Activated CD8-positive, alpha-beta T cell treated with anti-CD3 and anti-CD28 coated beads, Interleukin-2, amount 10 ng/mL, durations not matched to agents 7 days and 5 days (primary cell): ENCODE results near the gene PLPP4. TPM values are rescaled to one million over a fixed set of nuclear protein-coding genes. Genes with fewer than 3 reads are reported as not detected.
"Not testable (repeated sequence)": the region's sequence is repeated elsewhere in the genome, so short reads cannot be mapped to it uniquely, and the experiment has no call there.

Source experiments
- ATAC-seq: fragments of 150-1000 bp; cut with Tn5 transposase; one replicate; pipeline ENCODE4 v1.10.0; 2021; ENCODE audit warnings: moderate library complexity
- CTCF ChIA-PET: fragments of 350-600 bp; sonication (Branson Sonifier 250); formaldehyde crosslinking; loops from one replicate; lab custom pipeline; 2021; ENCODE audit warnings: antibody characterized with exemption; lab: Charles Lee
- POLR2A ChIA-PET: fragments of 350-600 bp; sonication (Branson Sonifier 250); formaldehyde crosslinking; loops from one replicate; lab custom pipeline; 2021; ENCODE audit warnings: antibody characterized with exemption; lab: Charles Lee
- DNase-seq: peaks from one replicate; pipeline ENCODE4 v3.0.0-alpha.2; 2020
- H3K27ac Mint-ChIP-seq: one replicate; pipeline ENCODE4 v1.8.0; 2021; ENCODE audit warnings: mild to moderate bottlenecking, mixed read lengths
- H3K27me3 Mint-ChIP-seq: one replicate; pipeline ENCODE4 v1.8.0; 2021; ENCODE audit warnings: low read depth, mixed read lengths
- H3K36me3 Mint-ChIP-seq: one replicate; pipeline ENCODE4 v1.8.0; 2021; ENCODE audit warnings: low read depth, mixed read lengths
- H3K4me1 Mint-ChIP-seq: one replicate; pipeline ENCODE4 v1.8.0; 2021; ENCODE audit warnings: low read depth, mixed read lengths
- H3K4me3 Mint-ChIP-seq: one replicate; pipeline ENCODE4 v1.8.0; 2021; ENCODE audit warnings: mild to moderate bottlenecking, mixed read lengths
- H3K9me3 Mint-ChIP-seq: one replicate; pipeline ENCODE4 v1.8.0; 2022; ENCODE audit warnings: mixed read lengths; ENCODE audit not compliant: insufficient read depth
- total RNA-seq, 2 experiments: library from RNA; stranded (reverse); gene quantifications; one replicate each; pipeline ENCODE4 v1.2.3, GENCODE V29; 2021

The PLPP4 gene
- total RNA-seq, 2 experiments from 2014 or later: not detected

GRCh38 chr10:120494313-120494710 lies 37.3 kb downstream of the PLPP4 start:
- ChIA-PET POLR2A (no interaction called here), CTCF (no interaction called here)
- Mint-ChIP-seq H3K4me1 (no peaks in the 10 kb centered on the region), H3K27me3 (no peaks in the 10 kb centered on the region), H3K27ac (no peak overlapping the region), H3K9me3 (no peaks in the 10 kb centered on the region), H3K4me3 (no peak overlapping the region), H3K36me3 (no peaks in the 10 kb centered on the region)
- no peak for DNase-seq
- ATAC-seq: no peak

- ATAC-seq (no peak), DNase-seq (no peak)
- H3K27ac Mint-ChIP-seq: no peak overlapping the region
- H3K9me3 Mint-ChIP-seq: no peaks in the 10 kb centered on the region
- no peaks in the 10 kb centered on the region for H3K36me3 Mint-ChIP-seq
- H3K4me1 Mint-ChIP-seq: no peaks in the 10 kb centered on the region
- ChIA-PET CTCF (no interaction called here), POLR2A (no interaction called here)
- H3K27me3 Mint-ChIP-seq: no peaks in the 10 kb centered on the region
- no peak overlapping the region for H3K4me3 Mint-ChIP-seq
Observed at GRCh38 chr10:120495226-120496009, 38.4 kb downstream of the PLPP4 start.

- DNase-seq: no peak
- H3K9me3 Mint-ChIP-seq: no peaks in the 10 kb centered on the region
- ChIA-PET CTCF (no interaction called here), POLR2A (no interaction called here)
- H3K4me3 Mint-ChIP-seq: no peak overlapping the region
- no peaks in the 10 kb centered on the region for H3K27me3 Mint-ChIP-seq
- H3K27ac Mint-ChIP-seq: no peak overlapping the region
- no peak for ATAC-seq
- H3K4me1 Mint-ChIP-seq: no peaks in the 10 kb centered on the region
- no peaks in the 10 kb centered on the region for H3K36me3 Mint-ChIP-seq
Observed at GRCh38 chr10:120499883-120500282, 42.9 kb downstream of the PLPP4 start.

GRCh38 chr10:120503689-120504088 lies 46.7 kb downstream of the PLPP4 start:
- no peak overlapping the region for H3K27ac Mint-ChIP-seq
- POLR2A ChIA-PET: no interaction called here
- CTCF ChIA-PET: no interaction called here
- H3K27me3 Mint-ChIP-seq: no peaks in the 10 kb centered on the region
- no peak for ATAC-seq
- H3K4me3 Mint-ChIP-seq: no peak overlapping the region
- H3K9me3 Mint-ChIP-seq: no peaks in the 10 kb centered on the region
- peaks cover 6% of the 10 kb centered on the region for H3K4me1 Mint-ChIP-seq
- DNase-seq: no peak
- H3K36me3 Mint-ChIP-seq: no peaks in the 10 kb centered on the region

- DNase-seq, H3K27ac Mint-ChIP-seq, ATAC-seq, H3K9me3 Mint-ChIP-seq, POLR2A ChIA-PET, H3K4me1 Mint-ChIP-seq, CTCF ChIA-PET, H3K36me3 Mint-ChIP-seq, H3K27me3 Mint-ChIP-seq, H3K4me3 Mint-ChIP-seq: not testable (repeated sequence)
Observed at GRCh38 chr10:120504227-120504626, 47.2 kb downstream of the PLPP4 start.

GRCh38 chr10:120505056-120505455 lies 48.0 kb downstream of the PLPP4 start:
- Mint-ChIP-seq H3K4me3 (no peak overlapping the region), H3K27me3 (no peaks in the 10 kb centered on the region), H3K27ac (no peak overlapping the region), H3K9me3 (no peaks in the 10 kb centered on the region), H3K36me3 (no peaks in the 10 kb centered on the region), H3K4me1 (peaks cover 7% of the 10 kb centered on the region)
- POLR2A ChIA-PET: no interaction called here
- CTCF ChIA-PET: no interaction called here
- ATAC-seq (no peak), DNase-seq (no peak)

- ChIA-PET CTCF (no interaction called here), POLR2A (no interaction called here)
- no peak overlapping the region for H3K4me3 Mint-ChIP-seq
- no peaks in the 10 kb centered on the region for H3K9me3 Mint-ChIP-seq
- H3K27ac Mint-ChIP-seq: no peak overlapping the region
- peaks cover 7% of the 10 kb centered on the region for H3K4me1 Mint-ChIP-seq
- no peak for DNase-seq
- H3K36me3 Mint-ChIP-seq: no peaks in the 10 kb centered on the region
- no peak for ATAC-seq
- no peaks in the 10 kb centered on the region for H3K27me3 Mint-ChIP-seq
Observed at GRCh38 chr10:120505866-120506265, 48.8 kb downstream of the PLPP4 start.

- ChIA-PET POLR2A (no interaction called here), CTCF (no interaction called here)
- H3K4me1 Mint-ChIP-seq: peaks cover 7% of the 10 kb centered on the region
- no peak overlapping the region for H3K27ac Mint-ChIP-seq
- no peaks in the 10 kb centered on the region for H3K27me3 Mint-ChIP-seq
- H3K4me3 Mint-ChIP-seq: no peak overlapping the region
- no peaks in the 10 kb centered on the region for H3K9me3 Mint-ChIP-seq
- H3K36me3 Mint-ChIP-seq: no peaks in the 10 kb centered on the region
- ATAC-seq (no peak), DNase-seq (no peak)
Observed at GRCh38 chr10:120506674-120507073, 49.6 kb downstream of the PLPP4 start.

- no peak for ATAC-seq
Observed at GRCh38 chr10:120507175-120507574, 50.1 kb downstream of the PLPP4 start.

GRCh38 chr10:120507651-120508050 lies 50.6 kb downstream of the PLPP4 start:
- Mint-ChIP-seq H3K36me3 (no peaks in the 10 kb centered on the region), H3K4me3 (no peak overlapping the region)

More at GRCh38 chr10:120507175-120507574, 50.1 kb downstream of the PLPP4 start:
- ChIA-PET POLR2A (no interaction called here), CTCF (no interaction called here)
- peaks cover 7% of the 10 kb centered on the region for H3K4me1 Mint-ChIP-seq
- no peaks in the 10 kb centered on the region for H3K27me3 Mint-ChIP-seq
- H3K9me3 Mint-ChIP-seq: no peaks in the 10 kb centered on the region
- no peak overlapping the region for H3K4me3 Mint-ChIP-seq
- DNase-seq: no peak
- no peaks in the 10 kb centered on the region for H3K36me3 Mint-ChIP-seq
- no peak overlapping the region for H3K27ac Mint-ChIP-seq

GRCh38 chr10:120508393-120508792 lies 51.4 kb downstream of the PLPP4 start:
- DNase-seq: peak; percentile 28
- no peak overlapping the region for H3K4me3 Mint-ChIP-seq
- H3K9me3 Mint-ChIP-seq: no peaks in the 10 kb centered on the region
- no peak overlapping the region for H3K27ac Mint-ChIP-seq
- H3K36me3 Mint-ChIP-seq: no peaks in the 10 kb centered on the region
- ChIA-PET CTCF (no interaction called here), POLR2A (no interaction called here)
- ATAC-seq: no peak
- H3K27me3 Mint-ChIP-seq: no peaks in the 10 kb centered on the region
- peaks cover 7% of the 10 kb centered on the region for H3K4me1 Mint-ChIP-seq

More at GRCh38 chr10:120507651-120508050, 50.6 kb downstream of the PLPP4 start:
- peaks cover 7% of the 10 kb centered on the region for H3K4me1 Mint-ChIP-seq
- ChIA-PET POLR2A (no interaction called here), CTCF (no interaction called here)
- ATAC-seq (no peak), DNase-seq (no peak)
- no peak overlapping the region for H3K27ac Mint-ChIP-seq
- H3K27me3 Mint-ChIP-seq: no peaks in the 10 kb centered on the region
- no peaks in the 10 kb centered on the region for H3K9me3 Mint-ChIP-seq

GRCh38 chr10:120508966-120509365 lies 51.9 kb downstream of the PLPP4 start:
- Mint-ChIP-seq H3K4me1 (peaks cover 7% of the 10 kb centered on the region), H3K36me3 (no peaks in the 10 kb centered on the region), H3K27me3 (no peaks in the 10 kb centered on the region), H3K9me3 (no peaks in the 10 kb centered on the region), H3K27ac (no peak overlapping the region), H3K4me3 (no peak overlapping the region)
- DNase-seq (no peak), ATAC-seq (no peak)
- CTCF ChIA-PET: no interaction called here
- POLR2A ChIA-PET: interaction anchor here (0.6 kb wide), 1 partner anchor 1724 kb away, joined by 3 read pairs; no protein-coding TSS in a partner anchor
